Testis (tissue), 2 donors: ENCODE measurements around the gene HYAL1.

Source experiments
- CTCF ChIP-seq, 3 experiments: fragments of 450-650 bp in 2 of 3; fragments of 200-600 bp in 1 of 3; sonication (generic) in 1 of 3; IDR thresholded peaks; one replicate each; pipeline ENCODE4 v1.5.1; 2016 to 2019; ENCODE audit warnings: antibody characterized with exemption in 3 of 3, mild to moderate bottlenecking in 2 of 3, moderate library complexity in 1 of 3
- POLR2A ChIP-seq: fragments of 450-650 bp; IDR thresholded peaks from one replicate; pipeline ENCODE4 v1.6.1; 2017; ENCODE audit warnings: antibody characterized with exemption, mild to moderate bottlenecking, moderate library complexity

GRCh38 chr3:50326182-50326541 lies 22.8 kb upstream of the HYAL1 start:
- TF ChIP-seq POLR2A (no peak), CTCF (IDR thresholded peaks at IDR 0.05) (no peak)
